BJ (cell line): ENCODE results near the gene TCAP. TPM values are rescaled to one million over a fixed set of nuclear protein-coding genes. Genes with fewer than 3 reads are reported as not detected.
A peak's percentile ranks its signal among the peaks of the same experiment; 100 is the strongest.

Experiments used
- CTCF ChIA-PET: fragments of 350-600 bp; formaldehyde crosslinking; extraction: SDS; loops from one replicate; lab custom pipeline; 2021; ENCODE audit warnings: antibody characterized with exemption, inconsistent platforms; lab: Yijun Ruan, JAX
- POLR2A ChIA-PET: fragments of 300-600 bp; sonication (Branson Sonifier 250); formaldehyde crosslinking; extraction: SDS; loops from one replicate; lab custom pipeline; 2021; ENCODE audit warnings: antibody characterized with exemption; lab: Charles Lee
- DNase-seq: peaks from one replicate; pipeline ENCODE4 v3.0.0-alpha.2; 2011; ENCODE audit warnings: low read depth
- H3K27me3 ChIP-seq: 2 replicates; pipeline ENCODE4 v1.6.0; 2011; ENCODE audit warnings: low read length; ENCODE audit not compliant: control insufficient read depth, insufficient read depth
- H3K36me3 ChIP-seq: 2 replicates; pipeline ENCODE4 v1.5.1; 2011; ENCODE audit warnings: low read length; ENCODE audit not compliant: control insufficient read depth, insufficient read depth
- H3K4me3 ChIP-seq: 2 replicates; pipeline ENCODE4 v1.5.1; 2011; ENCODE audit warnings: low read depth, mild to moderate bottlenecking, control low read depth, low read length
- polyA plus RNA-seq: library from polyadenylated mRNA; depleted of rRNA; stranded (reverse); fragments of >200 nt; gene quantifications from 2 replicates; pipeline ENCODE4 v1.2.3, GENCODE V29; 2011
- TF ChIP-seq, protein P1 (sequence below): IDR thresholded peaks from 2 replicates; pipeline ENCODE4 v1.5.1; 2011; ENCODE audit warnings: low read depth, mild to moderate bottlenecking, control low read depth, inconsistent platforms, low read length, moderate library complexity; ENCODE audit not compliant: insufficient read depth

The TCAP gene
- polyA plus RNA-seq, 1 experiment, result 0.22 TPM

DNA sequence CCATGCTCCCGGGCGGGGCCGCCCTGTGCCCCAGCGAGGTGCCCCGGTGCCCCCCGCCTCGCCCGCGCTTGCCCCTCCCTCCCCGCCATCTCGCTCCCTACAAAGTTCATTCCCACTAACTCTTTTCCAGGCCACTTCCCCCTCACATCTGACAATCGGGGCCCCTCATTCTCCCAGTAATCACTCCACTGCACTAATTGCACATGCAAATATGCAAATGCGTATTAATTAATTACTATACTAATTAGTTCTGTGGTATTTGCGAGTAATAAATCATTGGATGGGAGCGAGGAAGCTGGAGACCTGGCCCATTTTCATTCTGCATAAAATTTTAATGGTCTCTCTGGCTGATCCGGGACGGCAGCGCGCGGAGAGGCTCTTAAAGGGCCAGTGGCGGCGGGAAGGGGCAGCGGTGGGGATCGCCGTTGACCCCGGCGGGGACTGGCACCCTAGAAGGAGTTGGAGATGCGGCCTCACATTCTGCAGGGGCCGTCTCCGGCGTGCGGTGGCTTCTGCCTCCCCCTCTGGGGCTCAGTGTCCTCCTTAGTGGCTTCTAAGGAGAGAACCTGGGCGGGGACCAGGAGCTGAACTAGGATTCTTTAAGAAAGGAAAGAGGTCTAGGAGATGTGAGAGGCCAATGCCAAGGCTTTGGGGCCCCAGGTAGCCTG lies 46.8 kb upstream of the TCAP start:
- no peak for DNase-seq
- POLR2A ChIA-PET, result no interaction called here
- Histone ChIP-seq H3K36me3 (no peaks in the 10 kb centered on the region), H3K4me3 (peak overlapping the region; percentile 49), H3K27me3 (peaks cover 18% of the 10 kb centered on the region)
- CTCF ChIA-PET, result interaction anchor here (1.0 to 8.7 kb wide), 6 partner anchors 8 to 77 kb away, joined by 3 to 193 read pairs (median 132); partner anchors contain the start of genes PNMT, STARD3 and TCAP
- TF ChIP-seq, protein P1, sequence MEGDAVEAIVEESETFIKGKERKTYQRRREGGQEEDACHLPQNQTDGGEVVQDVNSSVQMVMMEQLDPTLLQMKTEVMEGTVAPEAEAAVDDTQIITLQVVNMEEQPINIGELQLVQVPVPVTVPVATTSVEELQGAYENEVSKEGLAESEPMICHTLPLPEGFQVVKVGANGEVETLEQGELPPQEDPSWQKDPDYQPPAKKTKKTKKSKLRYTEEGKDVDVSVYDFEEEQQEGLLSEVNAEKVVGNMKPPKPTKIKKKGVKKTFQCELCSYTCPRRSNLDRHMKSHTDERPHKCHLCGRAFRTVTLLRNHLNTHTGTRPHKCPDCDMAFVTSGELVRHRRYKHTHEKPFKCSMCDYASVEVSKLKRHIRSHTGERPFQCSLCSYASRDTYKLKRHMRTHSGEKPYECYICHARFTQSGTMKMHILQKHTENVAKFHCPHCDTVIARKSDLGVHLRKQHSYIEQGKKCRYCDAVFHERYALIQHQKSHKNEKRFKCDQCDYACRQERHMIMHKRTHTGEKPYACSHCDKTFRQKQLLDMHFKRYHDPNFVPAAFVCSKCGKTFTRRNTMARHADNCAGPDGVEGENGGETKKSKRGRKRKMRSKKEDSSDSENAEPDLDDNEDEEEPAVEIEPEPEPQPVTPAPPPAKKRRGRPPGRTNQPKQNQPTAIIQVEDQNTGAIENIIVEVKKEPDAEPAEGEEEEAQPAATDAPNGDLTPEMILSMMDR, result no peak

GRCh38 chr17:39618956-39619785 lies 46.0 kb upstream of the TCAP start:
- DNase-seq, result no peak
- POLR2A ChIA-PET, result no interaction called here
- no peaks in the 10 kb centered on the region for H3K36me3 ChIP-seq
- CTCF ChIA-PET, result interaction anchor here (0.9 to 8.7 kb wide), 8 partner anchors 9 to 136 kb away, joined by 3 to 193 read pairs (median 56); partner anchors contain the start of genes PNMT, STARD3 and TCAP
- H3K4me3 ChIP-seq, result no peak overlapping the region
- peaks cover 17% of the 10 kb centered on the region for H3K27me3 ChIP-seq
- TF ChIP-seq, protein P1, result no peak

- H3K4me3 ChIP-seq, result no peak overlapping the region
- TF ChIP-seq, protein P1, result no peak
- CTCF ChIA-PET, result interaction anchor here (0.9 to 8.7 kb wide), 6 partner anchors 9 to 136 kb away, joined by 3 to 193 read pairs (median 132); partner anchors contain the start of genes PNMT, STARD3 and TCAP
- peaks cover 17% of the 10 kb centered on the region for H3K27me3 ChIP-seq
- POLR2A ChIA-PET, result no interaction called here
- DNase-seq, result no peak
- no peaks in the 10 kb centered on the region for H3K36me3 ChIP-seq
Observed at GRCh38 chr17:39619786-39620101, 45.4 kb upstream of the TCAP start.

DNA sequence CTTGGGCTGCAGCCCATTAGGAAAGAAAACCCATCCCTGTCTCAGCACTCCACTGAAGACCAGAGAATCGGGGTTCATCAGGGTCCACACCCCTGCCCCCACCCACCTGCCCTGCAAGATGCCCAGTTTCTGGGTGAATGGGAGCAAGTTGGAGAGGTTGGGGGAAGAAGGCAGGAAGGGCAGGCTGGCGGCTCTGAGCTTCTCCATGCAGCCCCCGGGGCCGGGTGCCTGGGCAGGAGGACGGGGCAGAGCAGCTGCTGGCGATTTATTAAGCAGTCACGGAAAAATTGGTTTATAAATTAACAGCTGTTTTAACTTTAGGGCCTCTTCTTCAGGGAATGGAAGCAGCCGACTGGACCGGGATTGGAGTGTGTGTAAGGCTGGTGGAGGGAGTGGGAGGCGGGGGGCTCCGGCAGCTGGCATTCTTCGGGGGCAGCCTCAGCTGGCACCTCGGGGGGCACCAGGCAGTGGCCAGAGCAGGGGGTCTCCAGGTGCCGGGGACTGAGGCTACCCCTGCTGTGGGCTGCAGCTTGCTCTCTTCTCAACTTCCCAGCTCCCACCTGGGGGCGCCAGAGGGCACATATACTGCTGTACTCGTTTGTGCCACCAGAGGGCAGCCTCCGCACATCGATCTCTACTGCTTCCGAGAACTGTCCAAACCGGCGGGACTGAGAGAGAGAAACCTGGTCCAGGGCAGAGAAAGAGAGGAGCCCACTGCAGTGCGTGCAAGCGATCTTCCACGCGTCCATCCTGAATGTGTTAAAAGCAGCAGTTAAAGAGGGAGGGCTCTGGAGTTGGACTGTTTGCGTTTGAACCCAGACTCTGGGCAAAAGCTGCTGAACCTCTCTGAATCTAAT lies 43.4 kb upstream of the TCAP start:
- ChIA-PET POLR2A (no interaction called here), CTCF (interaction anchor here (0.6 to 8.7 kb wide), 62 partner anchors 9 to 415 kb away, joined by 3 to 193 read pairs (median 4); partner anchors contain the start of genes ERBB2, MIEN1, PGAP3 and PNMT)
- DNase-seq, result no peak
- H3K4me3 ChIP-seq, result no peak overlapping the region
- no peaks in the 10 kb centered on the region; the same call in 1 of the 2 replicates for H3K36me3 ChIP-seq
- TF ChIP-seq, protein P1, result peak; percentile 100
- peaks cover 22% of the 10 kb centered on the region for H3K27me3 ChIP-seq
